IMR-90 (cell line): ENCODE data around the gene NCOA3. TPM values are rescaled to one million over a fixed set of nuclear protein-coding genes. Genes with fewer than 3 reads are reported as not detected.

Source experiments
- ATAC-seq: fragments of 200-7000 bp; cut with Tn5 transposase; 2 replicates; pipeline ENCODE4 v1.9.1; 2020; ENCODE audit warnings: low read depth, mild to moderate bottlenecking, moderate library complexity
- BruUV-seq: library from RNA; stranded (reverse); fragments of 400-500 nt; replicated peaks from 2 replicates; lab custom pipeline; 2021; lab: Mats Ljungman, UMichigan
- CTCF ChIA-PET: fragments of 300-600 bp; formaldehyde crosslinking; extraction: SDS; loops from one replicate; lab custom pipeline; 2021; ENCODE audit warnings: antibody characterized with exemption; lab: Yijun Ruan, JAX
- POLR2A ChIA-PET: fragments of 300-600 bp; sonication (Branson Sonifier 250); formaldehyde crosslinking; loops from one replicate; lab custom pipeline; 2022; ENCODE audit warnings: antibody characterized with exemption; ENCODE audit not compliant: unreplicated experiment; lab: Charles Lee
- DNase-seq: peaks from one replicate; pipeline ENCODE4 v3.0.0; 2013
- H2AFZ ChIP-seq: replicated peaks from 2 replicates; pipeline ENCODE3; 2013; ENCODE audit warnings: low read length, mild to moderate bottlenecking; ENCODE audit not compliant: poor library complexity
- H2AK5ac ChIP-seq: 2 replicates; pipeline ENCODE4 v1.6.1; 2013; ENCODE audit warnings: low read depth, low read length, inconsistent platforms
- H2AK9ac ChIP-seq: replicated peaks from 2 replicates; pipeline ENCODE3; 2013; ENCODE audit warnings: mild to moderate bottlenecking, low read depth, low read length, moderate library complexity; ENCODE audit not compliant: poor library complexity
- H2BK120ac ChIP-seq: 2 replicates; pipeline ENCODE4 v1.6.1; 2013; ENCODE audit warnings: low read depth, low read length, inconsistent platforms
- H2BK15ac ChIP-seq: 3 replicates; pipeline ENCODE4 v1.6.1; 2013; ENCODE audit warnings: low read depth, low read length, inconsistent platforms
- H2BK20ac ChIP-seq: 2 replicates; pipeline ENCODE4 v1.6.1; 2013; ENCODE audit warnings: low read depth, mild to moderate bottlenecking, inconsistent platforms, low read length, moderate library complexity
- H2BK5ac ChIP-seq: 2 replicates; pipeline ENCODE4 v1.6.1; 2013; ENCODE audit warnings: mild to moderate bottlenecking, low read depth, low read length, inconsistent platforms; ENCODE audit not compliant: poor library complexity, severe bottlenecking
- H3K14ac ChIP-seq: replicated peaks from 2 replicates; pipeline ENCODE4 v1.6.1; 2013; ENCODE audit warnings: low read depth, low read length, inconsistent platforms
- H3K18ac ChIP-seq: 2 replicates; pipeline ENCODE4 v1.6.1; 2013; ENCODE audit warnings: low read depth, low read length, control low read depth
- H3K23ac ChIP-seq: 2 replicates; pipeline ENCODE4 v1.6.1; 2013; ENCODE audit warnings: low read depth, low read length, inconsistent platforms
- H3K27ac ChIP-seq: 2 replicates; pipeline ENCODE4 v1.5.1; 2013; ENCODE audit warnings: mild to moderate bottlenecking, control low read depth, low read length; ENCODE audit not compliant: insufficient read depth
- H3K27me3 ChIP-seq: 2 replicates; pipeline ENCODE4 v1.6.1; 2013; ENCODE audit warnings: low read length; ENCODE audit not compliant: control insufficient read depth, insufficient read depth
- H3K36me3 ChIP-seq: 2 replicates; pipeline ENCODE4 v1.6.1; 2013; ENCODE audit warnings: low read length, mixed read lengths; ENCODE audit not compliant: control insufficient read depth, insufficient read depth
- H3K4ac ChIP-seq: 2 replicates; pipeline ENCODE4 v1.6.1; 2013; ENCODE audit warnings: low read depth, low read length, inconsistent platforms
- H3K4me1 ChIP-seq: 2 replicates; pipeline ENCODE4 v1.6.1; 2013; ENCODE audit warnings: low read length, mixed read lengths; ENCODE audit not compliant: control insufficient read depth, insufficient read depth
- H3K4me2 ChIP-seq: 2 replicates; pipeline ENCODE4 v1.6.1; 2013; ENCODE audit warnings: low read depth, mild to moderate bottlenecking, control low read depth, low read length, moderate library complexity
- H3K4me3 ChIP-seq: 2 replicates; pipeline ENCODE4 v1.5.1; 2013; ENCODE audit warnings: low read depth, mild to moderate bottlenecking, control low read depth, low read length, moderate library complexity; ENCODE audit not compliant: insufficient read depth
- H3K56ac ChIP-seq: 2 replicates; pipeline ENCODE4 v1.6.1; 2013; ENCODE audit warnings: low read length, inconsistent platforms; ENCODE audit not compliant: insufficient read depth; ENCODE audit errors: extremely low read depth
- H3K79me1 ChIP-seq, 2 experiments: 2 replicates each; pipeline ENCODE4 v1.6.1; 2013; ENCODE audit warnings: low read length in 2 of 2, inconsistent platforms in 1 of 2, low read depth in 1 of 2
- H3K9ac ChIP-seq: 2 replicates; pipeline ENCODE4 v1.6.1; 2013; ENCODE audit warnings: low read depth, low read length, control low read depth
- H3K9me1 ChIP-seq: 2 replicates; pipeline ENCODE4 v1.6.1; 2013; ENCODE audit warnings: low read length, inconsistent platforms; ENCODE audit not compliant: insufficient read depth
- H3K9me3 ChIP-seq: 2 replicates; pipeline ENCODE4 v1.6.1; 2013; ENCODE audit warnings: low read length; ENCODE audit not compliant: control insufficient read depth, insufficient read depth
- H4K20me1 ChIP-seq: 2 replicates; pipeline ENCODE4 v1.6.1; 2013; ENCODE audit warnings: low read length, inconsistent platforms; ENCODE audit not compliant: insufficient read depth
- H4K5ac ChIP-seq: 2 replicates; pipeline ENCODE4 v1.6.1; 2013; ENCODE audit warnings: mild to moderate bottlenecking, low read depth, low read length, control low read depth
- H4K8ac ChIP-seq, 2 experiments: 2 replicates each; pipeline ENCODE4 v1.6.1; 2013; ENCODE audit warnings: low read depth in 2 of 2, low read length in 2 of 2, control low read depth in 1 of 2, inconsistent platforms in 1 of 2
- H4K91ac ChIP-seq: 2 replicates; pipeline ENCODE4 v1.6.1; 2013; ENCODE audit warnings: low read depth, low read length, inconsistent platforms; ENCODE audit not compliant: insufficient read depth
- CHD1 ChIP-seq: IDR thresholded peaks from 2 replicates; pipeline ENCODE4 v1.6.1; 2012; ENCODE audit warnings: low read depth, low read length, improper control_type of control experiment
- CTCF ChIP-seq: conservative IDR thresholded peaks from 2 replicates; pipeline ENCODE4 v1.5.1; 2012; ENCODE audit warnings: mild to moderate bottlenecking, low read depth, low read length, improper control_type of control experiment
- ELK1 ChIP-seq: fragments of 150-350 bp; IDR thresholded peaks from 2 replicates; pipeline ENCODE4 v1.6.1; 2016; ENCODE audit warnings: low read depth, mild to moderate bottlenecking, low read length, moderate library complexity, borderline replicate concordance
- MAFK ChIP-seq: IDR thresholded peaks from 2 replicates; pipeline ENCODE4 v1.6.1; 2012; ENCODE audit warnings: low read depth, low read length, improper control_type of control experiment
- NFE2L2 ChIP-seq: fragments of 150-350 bp; IDR thresholded peaks from 2 replicates; pipeline ENCODE4 v1.6.1; 2016; ENCODE audit warnings: low read depth, mild to moderate bottlenecking, low read length
- WGBS, 2 experiments: methylation state at CpG; one replicate each; pipeline versions ENCODE4 v1.1.5 to v1.1.7; 2013; ENCODE audit warnings: missing lambda C conversion rate in 2 of 2; ENCODE audit not compliant: insufficient read length in 1 of 2; ENCODE audit errors: extremely low coverage in 2 of 2; 5-methylcytosine and 5-hydroxymethylcytosine counted together
- dilution Hi-C: fragments of 300-500 bp; cut with HindIII; formaldehyde crosslinking; loops from one replicate; pipeline ENCODE4 v1.14.3; 2018; ENCODE audit warnings: low sequenced_read_pairs; ENCODE audit not compliant: unreplicated experiment
- in situ Hi-C: fragments of 300-500 bp; cut with MboI; formaldehyde crosslinking; loops from 3 replicates; pipeline ENCODE4 v1.14.3; 2019; ENCODE audit warnings: low sequenced_read_pairs, inconsistent platforms, mixed read lengths
- intact Hi-C: fragments of 100-400 bp; cut with micrococcal nuclease; formaldehyde crosslinking; loops from 2 replicates; pipeline ENCODE4 v1.10.0; 2022
- polyA plus RNA-seq, 3 experiments: library from polyadenylated mRNA; depleted of rRNA; stranded (reverse); fragments of >200 nt; gene quantifications; 2 replicates each; pipeline ENCODE4 v1.2.3, GENCODE V29; 2012; ENCODE audit warnings: low replicate concordance in 1 of 3
- total RNA-seq: library from RNA; depleted of rRNA; stranded (reverse); fragments of >200 nt; gene quantifications from 2 replicates; pipeline ENCODE4 v1.2.3, GENCODE V29; 2012
- TF ChIP-seq, protein P1 (sequence below): fragments of 150-350 bp; IDR thresholded peaks from 2 replicates; pipeline ENCODE4 v1.6.1; 2017; ENCODE audit warnings: mild to moderate bottlenecking, antibody characterized with exemption, low read length, low read depth

NCOA3 gene
- total and polyA plus RNA-seq, 2 of the 4 experiments (the other 2 are of a cell fraction): 8.8 to 29.0 TPM

GRCh38 chr20:47662483-47663353 lies 161.0 kb downstream of the NCOA3 start:
- Histone ChIP-seq H2BK120ac (no peak overlapping the region), H3K79me1 (0 out of 4 replicates have a peak, but pooled peaks cover 0 to 2% of the 10 kb centered on the region in 2 experiments), H3K14ac (no peak overlapping the region), H3K23ac (no peak overlapping the region), H3K36me3 (peaks cover 15% of the 10 kb centered on the region; the same call in 1 of the 2 replicates), H2BK15ac (no peak overlapping the region), H4K91ac (no peak overlapping the region), H2BK5ac (no peak overlapping the region), H2AK5ac (no peak overlapping the region), H2AFZ (no peak overlapping the region), H3K4me3 (no peak overlapping the region), H4K5ac (no peak overlapping the region), H3K27ac (no peak overlapping the region), H3K27me3 (no peaks in the 10 kb centered on the region), H4K20me1 (no peaks in the 10 kb centered on the region), H3K56ac (no peak overlapping the region), H2AK9ac (no peak overlapping the region), H2BK20ac (no peak overlapping the region), H3K18ac (no peak overlapping the region), H3K9me3 (no peaks in the 10 kb centered on the region), H3K4me1 (no peaks in the 10 kb centered on the region), H3K4ac (no peak overlapping the region), H3K4me2 (no peak overlapping the region), H3K9me1 (peaks cover 3% of the 10 kb centered on the region; the same call in 1 of the 2 replicates), H4K8ac (no peak overlapping the region), H3K9ac (no peak overlapping the region)
- in situ Hi-C loops (loop anchor here (25.0 kb wide), 1 partner anchor 1250 kb away; the partner anchor contains the start of gene ARFGEF2), intact Hi-C loops (loop anchor here (1.0 to 5.0 kb wide), 2 partner anchors 635 to 959 kb away; no protein-coding TSS in a partner anchor), dilution Hi-C loops (no loop called here)
- WGBS, 2 experiments: 87% methylated on average over 7 of the region's 16 CpGs; no CpG with 5 or more reads in 1 of the 2 experiments
- ATAC-seq: no peak
- no TSS peak for BruUV-seq
- ChIA-PET POLR2A (no interaction called here), CTCF (interaction anchor here (0.5 to 1.8 kb wide), 5 partner anchors 10 to 1418 kb away, joined by 3 to 6 read pairs (median 4); no protein-coding TSS in a partner anchor)
- TF ChIP-seq ELK1 (no peak), CHD1 (no peak), NFE2L2 (no peak), CTCF (no peak), MAFK (no peak)
- TF ChIP-seq, protein P1, sequence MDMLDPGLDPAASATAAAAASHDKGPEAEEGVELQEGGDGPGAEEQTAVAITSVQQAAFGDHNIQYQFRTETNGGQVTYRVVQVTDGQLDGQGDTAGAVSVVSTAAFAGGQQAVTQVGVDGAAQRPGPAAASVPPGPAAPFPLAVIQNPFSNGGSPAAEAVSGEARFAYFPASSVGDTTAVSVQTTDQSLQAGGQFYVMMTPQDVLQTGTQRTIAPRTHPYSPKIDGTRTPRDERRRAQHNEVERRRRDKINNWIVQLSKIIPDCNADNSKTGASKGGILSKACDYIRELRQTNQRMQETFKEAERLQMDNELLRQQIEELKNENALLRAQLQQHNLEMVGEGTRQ: no peak
- DNase-seq: no peak
